Astrocyte (in vitro differentiated cells and primary cell): ENCODE data around the gene CNGB1.

Source experiments
- EZH2 ChIP-seq: IDR thresholded peaks from 2 replicates; pipeline ENCODE4 v1.6.1; 2012; ENCODE audit warnings: mild to moderate bottlenecking, low read length, inconsistent platforms; ENCODE audit not compliant: insufficient read depth
- TF ChIP-seq, protein P1 (sequence below): IDR thresholded peaks from 2 replicates; pipeline ENCODE4 v1.5.1; 2011; ENCODE audit warnings: low read depth, mild to moderate bottlenecking, inconsistent platforms, low read length, moderate library complexity; ENCODE audit not compliant: insufficient read depth

DNA sequence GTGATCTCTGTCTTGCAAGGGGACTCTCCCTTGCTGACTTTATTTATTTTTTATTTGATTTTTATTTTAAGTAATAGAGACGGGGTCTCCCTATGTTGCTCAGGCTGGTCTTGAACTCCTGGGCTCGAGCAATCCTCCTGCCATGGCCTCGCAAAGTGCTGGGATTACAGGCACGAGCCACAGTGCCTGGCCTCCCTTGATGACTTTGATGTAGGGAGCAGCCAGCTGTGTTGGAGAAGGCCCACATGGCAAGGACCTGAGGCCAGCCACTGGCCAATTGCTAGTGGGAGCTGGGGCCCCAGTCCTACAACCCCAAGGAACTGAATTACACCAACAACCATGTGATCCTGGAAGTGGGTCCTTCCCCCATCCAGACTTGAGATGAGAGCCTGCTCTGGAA, 81.8 kb downstream of the CNGB1 start:
- TF ChIP-seq EZH2, result no peak
- TF ChIP-seq, protein P1, sequence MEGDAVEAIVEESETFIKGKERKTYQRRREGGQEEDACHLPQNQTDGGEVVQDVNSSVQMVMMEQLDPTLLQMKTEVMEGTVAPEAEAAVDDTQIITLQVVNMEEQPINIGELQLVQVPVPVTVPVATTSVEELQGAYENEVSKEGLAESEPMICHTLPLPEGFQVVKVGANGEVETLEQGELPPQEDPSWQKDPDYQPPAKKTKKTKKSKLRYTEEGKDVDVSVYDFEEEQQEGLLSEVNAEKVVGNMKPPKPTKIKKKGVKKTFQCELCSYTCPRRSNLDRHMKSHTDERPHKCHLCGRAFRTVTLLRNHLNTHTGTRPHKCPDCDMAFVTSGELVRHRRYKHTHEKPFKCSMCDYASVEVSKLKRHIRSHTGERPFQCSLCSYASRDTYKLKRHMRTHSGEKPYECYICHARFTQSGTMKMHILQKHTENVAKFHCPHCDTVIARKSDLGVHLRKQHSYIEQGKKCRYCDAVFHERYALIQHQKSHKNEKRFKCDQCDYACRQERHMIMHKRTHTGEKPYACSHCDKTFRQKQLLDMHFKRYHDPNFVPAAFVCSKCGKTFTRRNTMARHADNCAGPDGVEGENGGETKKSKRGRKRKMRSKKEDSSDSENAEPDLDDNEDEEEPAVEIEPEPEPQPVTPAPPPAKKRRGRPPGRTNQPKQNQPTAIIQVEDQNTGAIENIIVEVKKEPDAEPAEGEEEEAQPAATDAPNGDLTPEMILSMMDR, result no peak
